Neural progenitor cell (in vitro differentiated cells): Measurements from ENCODE around the gene FES.

Source experiments
- EZH2phosphoT487 ChIP-seq: fragments of 200-600 bp; sonication (generic); IDR thresholded peaks from 2 replicates; pipeline ENCODE4 v1.6.1; 2017; ENCODE audit warnings: antibody characterized with exemption
- TF ChIP-seq, protein P1 (sequence below): fragments of 200-600 bp; sonication (generic); IDR thresholded peaks from 2 replicates; pipeline ENCODE4 v1.5.1; 2017; ENCODE audit warnings: antibody characterized with exemption, mild to moderate bottlenecking

DNA sequence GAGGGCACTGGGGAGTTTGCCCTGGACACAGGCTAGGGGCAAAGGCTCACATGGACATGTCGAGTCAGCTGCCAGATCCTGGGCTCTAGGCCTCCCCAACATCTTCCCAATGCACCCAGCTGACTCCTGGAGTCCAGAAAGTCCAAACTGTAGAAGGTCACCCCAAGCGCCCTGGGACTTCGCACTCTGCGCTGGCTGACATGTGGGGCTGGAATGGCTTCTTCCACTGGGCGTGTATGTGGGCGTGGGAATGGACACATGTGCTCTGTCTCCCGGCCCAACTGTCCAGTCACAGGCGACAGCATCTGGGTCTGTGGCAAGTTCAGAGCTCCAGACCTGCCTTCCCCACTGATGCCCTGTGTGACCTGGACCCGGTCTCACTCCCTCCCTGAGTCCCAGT, 29.2 kb upstream of the FES start:
- TF ChIP-seq, protein P1, sequence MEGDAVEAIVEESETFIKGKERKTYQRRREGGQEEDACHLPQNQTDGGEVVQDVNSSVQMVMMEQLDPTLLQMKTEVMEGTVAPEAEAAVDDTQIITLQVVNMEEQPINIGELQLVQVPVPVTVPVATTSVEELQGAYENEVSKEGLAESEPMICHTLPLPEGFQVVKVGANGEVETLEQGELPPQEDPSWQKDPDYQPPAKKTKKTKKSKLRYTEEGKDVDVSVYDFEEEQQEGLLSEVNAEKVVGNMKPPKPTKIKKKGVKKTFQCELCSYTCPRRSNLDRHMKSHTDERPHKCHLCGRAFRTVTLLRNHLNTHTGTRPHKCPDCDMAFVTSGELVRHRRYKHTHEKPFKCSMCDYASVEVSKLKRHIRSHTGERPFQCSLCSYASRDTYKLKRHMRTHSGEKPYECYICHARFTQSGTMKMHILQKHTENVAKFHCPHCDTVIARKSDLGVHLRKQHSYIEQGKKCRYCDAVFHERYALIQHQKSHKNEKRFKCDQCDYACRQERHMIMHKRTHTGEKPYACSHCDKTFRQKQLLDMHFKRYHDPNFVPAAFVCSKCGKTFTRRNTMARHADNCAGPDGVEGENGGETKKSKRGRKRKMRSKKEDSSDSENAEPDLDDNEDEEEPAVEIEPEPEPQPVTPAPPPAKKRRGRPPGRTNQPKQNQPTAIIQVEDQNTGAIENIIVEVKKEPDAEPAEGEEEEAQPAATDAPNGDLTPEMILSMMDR: no peak
- TF ChIP-seq EZH2phosphoT487: no peak
